ENCODE measurements around the gene SH3BP2.

SH3BP2 gene

DNA sequence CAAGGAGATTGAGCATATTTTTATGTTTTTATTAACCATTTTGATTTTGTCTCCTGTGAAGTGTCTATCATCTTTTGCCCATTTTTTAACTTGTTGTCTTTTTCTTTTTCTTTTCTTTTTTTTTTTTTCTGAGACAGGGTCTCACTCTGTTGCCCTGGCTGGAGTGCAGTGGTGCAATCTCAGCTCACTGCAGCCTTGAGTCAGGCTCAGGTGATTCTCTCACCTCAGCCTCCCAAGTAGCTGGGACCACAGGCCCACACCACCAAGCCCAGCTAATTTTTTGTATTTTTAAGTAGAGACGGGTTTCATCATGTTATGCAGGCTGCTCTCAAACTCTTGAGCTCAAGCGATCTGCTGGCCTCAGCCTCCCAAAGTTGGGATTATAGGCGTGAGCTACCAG is 46.2 kb downstream of the SH3BP2 start:
- Mint-ChIP-seq H3K4me1 (peaks cover 77% of the 10 kb centered on the region), H3K27me3 (no peaks in the 10 kb centered on the region), H3K4me3 (peak overlapping the region; percentile 82), H3K27ac (peak overlapping the region; percentile 88), H3K36me3 (peaks cover 4% of the 10 kb centered on the region), H3K9me3 (no peaks in the 10 kb centered on the region)

DNA sequence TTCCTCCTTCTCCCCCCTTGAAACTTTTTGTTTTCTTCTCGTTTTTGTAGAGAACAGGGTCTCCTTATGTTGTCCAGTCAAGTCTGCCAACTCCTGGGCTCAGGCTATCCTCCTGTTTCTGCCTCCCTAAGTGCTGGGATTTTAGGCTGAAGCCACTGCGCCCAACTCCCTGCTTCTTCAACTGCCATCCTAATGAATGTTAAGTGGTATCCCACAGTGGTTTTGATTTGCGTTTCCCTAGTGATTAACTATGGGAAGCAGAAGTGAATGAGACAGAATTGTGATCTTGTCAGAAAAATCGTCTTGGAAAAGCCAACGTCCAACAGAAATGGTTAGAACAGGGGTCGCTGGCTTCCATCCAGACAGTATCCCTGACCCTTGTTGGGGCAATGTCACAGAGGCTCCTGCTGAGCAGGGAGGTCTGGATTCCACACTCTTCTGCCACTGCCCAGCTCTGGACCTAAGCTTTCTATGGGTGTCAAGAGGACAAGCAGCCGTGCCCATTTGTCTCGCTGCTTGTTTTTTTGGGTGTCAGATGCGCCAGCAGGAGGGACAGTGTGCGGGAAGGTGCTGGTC is 49.9 kb downstream of the SH3BP2 start:
- Mint-ChIP-seq H3K27me3 (no peaks in the 10 kb centered on the region), H3K4me1 (peaks cover 75% of the 10 kb centered on the region), H3K36me3 (peaks cover 4% of the 10 kb centered on the region), H3K27ac (peak overlapping the region; percentile 85), H3K4me3 (peak overlapping the region; percentile 84), H3K9me3 (no peaks in the 10 kb centered on the region)

DNA sequence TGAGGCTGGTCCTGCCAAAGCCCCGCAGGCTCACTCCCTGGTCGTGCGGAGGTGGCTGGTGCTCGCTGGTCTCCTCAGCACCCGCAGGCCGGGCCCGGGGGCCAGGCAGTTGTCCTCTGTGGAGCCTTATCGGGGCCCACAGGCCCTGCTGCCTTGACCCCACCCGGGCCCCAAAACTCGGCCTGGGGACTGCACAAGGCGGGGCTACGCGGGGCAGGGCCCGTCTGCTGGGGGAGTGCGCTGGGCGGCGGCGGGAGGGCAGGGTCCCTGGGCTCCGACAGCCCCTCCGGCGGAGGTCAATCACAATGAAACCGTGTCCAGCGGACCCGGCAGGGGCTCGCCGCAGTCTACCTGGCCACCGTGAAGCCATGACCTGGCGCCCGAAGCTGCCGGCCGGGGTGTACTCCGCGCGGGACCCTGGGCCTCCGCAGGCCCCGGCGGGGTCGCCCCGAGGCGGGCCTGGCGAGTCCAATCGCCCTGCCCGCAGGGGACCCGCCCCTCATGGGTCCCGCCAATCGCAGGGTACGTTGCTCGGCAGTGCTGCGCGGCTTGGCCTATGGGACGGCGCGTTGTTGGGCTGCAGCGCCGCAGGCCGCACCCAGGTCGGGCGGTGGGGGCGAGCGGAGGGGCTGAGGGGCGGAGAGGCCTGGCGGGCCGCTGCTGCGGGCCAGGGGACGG is 50.5 kb downstream of the SH3BP2 start, which contains the start of gene ADD1:
TSS of gene ADD1 (plus strand) at position 582 of the 678 bp plus-strand sequence. CDS start 32,072 bp downstream, outside the sequence.
- H3K4me3 Mint-ChIP-seq: peak within 1 kb of the TSS; percentile 96
- no peaks in the 10 kb centered on the region for H3K9me3 Mint-ChIP-seq
- H3K27ac Mint-ChIP-seq: peak within 1 kb of the TSS; percentile 97
- no peaks in the 10 kb centered on the region for H3K27me3 Mint-ChIP-seq
- H3K4me1 Mint-ChIP-seq: peaks cover 75% of the 10 kb centered on the region
- H3K36me3 Mint-ChIP-seq: peaks cover 4% of the 10 kb centered on the region

DNA sequence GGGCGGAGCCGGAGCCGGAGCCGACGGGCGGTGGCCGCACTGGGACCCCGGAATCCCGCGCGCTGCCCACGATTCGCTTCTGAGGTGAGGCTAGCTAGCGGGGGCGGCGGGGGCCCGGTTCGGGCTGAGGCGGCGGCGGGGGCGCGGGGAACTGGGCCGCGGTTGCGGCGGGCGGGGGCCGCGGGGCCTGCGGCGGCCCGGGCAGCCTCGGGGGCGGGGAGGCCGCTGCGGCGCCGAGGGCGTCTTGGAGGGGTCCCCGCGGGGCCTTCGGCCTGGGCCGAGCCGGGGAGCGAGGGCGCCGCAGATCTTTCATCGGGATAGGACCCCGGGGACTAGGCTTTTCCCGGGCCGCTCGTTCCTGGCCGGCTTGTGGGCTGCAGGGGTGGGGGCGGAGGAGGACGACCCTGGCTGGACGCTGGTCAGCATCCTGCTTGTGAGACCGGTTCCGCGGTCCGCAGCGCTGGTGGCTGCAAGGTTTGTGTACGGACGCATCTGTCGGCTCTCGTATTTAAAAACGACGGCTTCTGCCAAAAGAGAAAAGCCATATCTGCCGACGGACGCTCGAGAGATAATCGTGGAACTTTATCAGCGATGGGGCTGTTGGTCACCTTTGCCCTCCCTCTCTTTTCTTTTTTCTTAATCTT is 51.2 kb downstream of the SH3BP2 start:
- Mint-ChIP-seq H3K27ac (peak overlapping the region; percentile 97), H3K27me3 (no peaks in the 10 kb centered on the region), H3K9me3 (no peaks in the 10 kb centered on the region), H3K36me3 (peaks cover 4% of the 10 kb centered on the region), H3K4me1 (peaks cover 75% of the 10 kb centered on the region), H3K4me3 (peak overlapping the region; percentile 96)

DNA sequence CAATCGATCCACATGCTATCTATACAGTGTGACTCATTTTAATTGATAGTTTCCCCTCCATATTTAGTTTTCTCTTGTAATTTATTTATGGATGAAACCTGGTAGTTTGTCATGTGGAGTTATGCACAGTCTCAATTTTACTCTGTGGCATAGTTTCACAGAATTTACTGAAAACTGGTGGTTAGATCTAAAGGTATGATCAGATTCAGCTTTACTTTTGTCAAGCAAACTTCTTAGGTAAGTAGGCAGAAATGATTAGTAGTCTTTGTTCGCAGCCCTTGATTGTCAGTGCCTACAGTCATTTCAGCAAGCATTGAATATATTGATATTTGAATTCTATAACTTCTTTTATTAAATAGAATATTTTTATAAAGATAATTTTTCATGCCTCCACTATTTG is 53.3 kb downstream of the SH3BP2 start:
- H3K36me3 Mint-ChIP-seq: no peaks in the 10 kb centered on the region
- H3K4me1 Mint-ChIP-seq: peaks cover 77% of the 10 kb centered on the region
- H3K27ac Mint-ChIP-seq: peak overlapping the region; percentile 97
- peak overlapping the region; percentile 96 for H3K4me3 Mint-ChIP-seq
- H3K27me3 Mint-ChIP-seq: no peaks in the 10 kb centered on the region
- no peaks in the 10 kb centered on the region for H3K9me3 Mint-ChIP-seq

DNA sequence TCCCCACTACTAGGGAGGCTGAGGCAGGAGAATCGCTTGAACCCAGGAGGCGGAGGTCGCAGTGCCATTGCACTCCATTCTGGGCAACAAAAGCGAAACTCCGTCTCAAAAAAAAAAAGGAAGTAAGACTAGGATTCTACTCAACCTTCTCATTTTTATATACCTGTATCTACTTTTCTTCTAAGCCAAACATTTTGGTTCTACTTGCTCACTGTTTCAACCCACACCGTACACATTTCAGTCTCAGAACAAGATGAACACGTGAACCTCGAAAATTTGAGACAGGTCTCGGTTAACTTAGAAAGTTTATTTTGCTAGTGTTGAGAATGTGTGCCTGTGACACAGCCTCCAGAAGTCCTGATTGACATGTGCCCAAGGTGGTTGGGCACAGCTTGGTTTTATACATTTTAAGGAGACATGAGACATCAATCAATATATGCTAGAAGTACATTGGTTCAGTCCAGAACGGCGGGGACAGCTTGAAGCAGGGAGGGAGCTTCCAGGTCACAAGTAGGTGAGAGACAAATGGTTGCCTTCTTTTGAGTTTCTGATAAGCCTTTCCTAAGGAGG is 54.5 kb downstream of the SH3BP2 start:
- H3K27ac Mint-ChIP-seq: peak overlapping the region; percentile 57

DNA sequence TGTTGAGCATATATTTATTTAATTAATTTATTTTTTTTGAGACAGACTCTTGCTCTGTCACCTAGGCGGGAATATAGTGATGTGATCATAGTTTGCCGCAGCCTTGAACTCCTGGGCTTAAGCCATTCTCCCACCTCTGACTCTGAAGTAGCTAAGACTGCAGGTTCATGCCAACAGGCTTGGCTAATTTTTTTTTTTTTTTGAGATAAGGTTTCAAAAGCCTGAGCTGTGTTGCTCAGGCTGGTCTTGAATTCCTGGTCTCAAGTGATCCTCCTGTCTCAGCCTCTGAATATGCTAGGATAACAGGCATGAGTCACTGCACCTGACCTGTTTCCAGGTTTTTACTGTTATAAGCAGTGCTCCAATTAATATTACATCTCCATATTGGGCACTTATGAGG is 55.6 kb downstream of the SH3BP2 start:
- Mint-ChIP-seq H3K4me1 (peaks cover 81% of the 10 kb centered on the region), H3K36me3 (no peaks in the 10 kb centered on the region), H3K27ac (peak overlapping the region; percentile 79), H3K9me3 (no peaks in the 10 kb centered on the region), H3K27me3 (no peaks in the 10 kb centered on the region), H3K4me3 (no peak overlapping the region)

More for the DNA sequence above, 54.5 kb downstream of the SH3BP2 start:
- Mint-ChIP-seq H3K27me3 (no peaks in the 10 kb centered on the region), H3K36me3 (no peaks in the 10 kb centered on the region), H3K4me3 (peak overlapping the region; percentile 11), H3K4me1 (peaks cover 82% of the 10 kb centered on the region), H3K9me3 (no peaks in the 10 kb centered on the region)

DNA sequence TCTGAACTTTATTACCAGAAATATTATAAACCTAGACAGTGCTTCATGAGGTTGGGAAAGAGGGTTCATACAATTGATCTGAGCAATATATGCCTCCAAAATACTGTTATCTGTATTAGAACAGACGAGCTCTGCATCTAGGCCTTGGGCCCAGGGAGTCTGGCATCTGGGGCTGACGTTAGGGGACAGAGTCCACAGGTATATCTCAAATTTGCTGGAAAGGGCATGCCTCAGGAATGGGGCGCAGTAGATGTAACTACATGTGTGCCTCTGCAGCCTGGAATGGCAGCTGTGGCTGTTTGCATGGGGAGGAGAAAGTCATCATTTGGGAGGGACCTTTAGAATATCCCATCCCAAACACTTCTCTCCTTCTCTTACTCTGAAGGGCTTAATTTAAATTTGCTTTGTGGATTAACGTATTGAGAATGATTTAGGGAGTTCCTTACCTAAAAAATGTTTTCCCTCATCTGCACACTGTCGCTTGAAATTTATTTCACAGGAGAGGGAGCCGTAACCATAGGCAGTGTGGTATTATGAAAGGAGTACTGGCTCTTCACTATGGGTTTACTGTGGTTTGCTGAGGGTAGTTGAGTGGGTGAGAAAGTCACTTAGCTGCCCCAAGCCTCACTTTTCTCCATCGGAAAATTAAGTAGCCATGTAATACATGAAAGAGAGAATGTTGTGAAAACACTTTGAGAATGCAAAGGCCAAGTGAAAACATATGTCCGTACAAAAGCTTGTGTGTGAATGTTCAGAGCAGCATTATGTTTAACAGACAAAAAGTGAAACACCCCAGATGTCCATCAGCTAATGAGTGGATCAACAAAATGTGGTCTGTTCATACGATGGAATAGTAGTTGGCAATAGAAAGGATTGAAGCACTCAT is 56.6 kb downstream of the SH3BP2 start:
- Mint-ChIP-seq H3K36me3 (peaks cover 1% of the 10 kb centered on the region), H3K27ac (peak overlapping the region; percentile 65), H3K27me3 (no peaks in the 10 kb centered on the region), H3K4me3 (no peak overlapping the region), H3K4me1 (peaks cover 86% of the 10 kb centered on the region), H3K9me3 (no peaks in the 10 kb centered on the region)

DNA sequence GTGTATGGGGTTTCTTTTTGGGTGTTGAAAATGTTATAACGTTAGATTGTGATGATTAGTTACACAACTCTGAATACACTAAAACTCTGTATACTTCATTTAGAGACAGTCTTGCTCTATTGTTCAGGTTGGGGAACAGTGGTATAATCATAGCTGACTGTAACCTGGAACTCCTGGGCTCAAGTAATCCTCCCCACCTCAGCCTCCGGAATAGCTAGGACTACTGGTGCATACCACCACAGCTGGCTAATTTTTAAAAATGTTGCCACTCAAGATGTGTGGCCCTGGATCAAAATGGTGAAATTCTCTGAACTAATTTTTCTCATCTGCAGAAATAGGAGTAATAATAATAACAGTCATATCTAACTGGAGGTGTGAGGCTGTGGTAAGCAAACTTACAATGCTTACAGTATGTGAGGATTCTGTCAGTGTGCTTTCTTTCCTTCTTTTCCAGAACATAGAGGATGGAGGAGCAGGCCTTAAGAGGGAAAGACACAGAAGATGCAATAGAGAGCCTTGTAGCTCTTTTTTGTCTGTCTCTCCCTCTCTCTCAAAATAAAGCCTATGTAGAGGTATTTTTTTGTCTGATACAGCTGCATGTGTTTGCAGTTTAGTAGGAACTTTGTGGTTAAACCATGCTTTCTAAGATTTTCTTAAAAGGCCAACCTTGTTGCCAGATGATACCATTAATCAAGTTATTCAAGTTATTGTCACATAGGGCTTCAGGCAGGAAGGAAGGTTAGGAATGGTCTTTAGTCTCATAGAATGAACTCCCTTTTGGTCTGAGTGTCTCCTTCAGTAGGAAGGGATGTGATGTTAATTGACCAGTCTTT is 58.3 kb downstream of the SH3BP2 start:
- peaks cover 1% of the 10 kb centered on the region for H3K36me3 Mint-ChIP-seq

DNA sequence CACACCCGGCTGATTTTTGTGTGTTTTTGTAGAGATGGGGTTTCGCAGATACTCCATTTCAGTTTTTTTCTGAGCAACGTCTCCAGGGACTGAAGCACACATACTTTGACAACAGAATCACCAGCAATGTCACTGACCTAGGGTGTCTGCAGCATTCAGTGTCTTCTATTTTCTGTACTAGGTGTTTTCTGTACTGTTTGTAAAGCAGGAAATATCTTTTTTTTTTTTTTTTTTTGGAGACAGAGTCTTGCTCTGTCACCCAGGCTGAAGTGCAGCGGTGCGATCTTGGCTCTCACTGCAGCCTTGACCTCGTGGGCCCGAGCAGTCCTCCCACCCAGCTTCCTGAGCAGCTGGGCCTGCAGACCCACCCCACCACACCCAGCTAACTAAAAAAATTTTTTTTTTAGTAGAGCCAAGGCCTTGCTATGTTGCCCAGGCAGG is 59.6 kb downstream of the SH3BP2 start:
- no peaks in the 10 kb centered on the region for H3K9me3 Mint-ChIP-seq
- H3K27me3 Mint-ChIP-seq: no peaks in the 10 kb centered on the region

More for the DNA sequence above, 58.3 kb downstream of the SH3BP2 start:
- Mint-ChIP-seq H3K9me3 (no peaks in the 10 kb centered on the region), H3K4me1 (peaks cover 86% of the 10 kb centered on the region), H3K4me3 (peak overlapping the region; percentile 44), H3K27me3 (no peaks in the 10 kb centered on the region), H3K27ac (peak overlapping the region; percentile 88)

DNA sequence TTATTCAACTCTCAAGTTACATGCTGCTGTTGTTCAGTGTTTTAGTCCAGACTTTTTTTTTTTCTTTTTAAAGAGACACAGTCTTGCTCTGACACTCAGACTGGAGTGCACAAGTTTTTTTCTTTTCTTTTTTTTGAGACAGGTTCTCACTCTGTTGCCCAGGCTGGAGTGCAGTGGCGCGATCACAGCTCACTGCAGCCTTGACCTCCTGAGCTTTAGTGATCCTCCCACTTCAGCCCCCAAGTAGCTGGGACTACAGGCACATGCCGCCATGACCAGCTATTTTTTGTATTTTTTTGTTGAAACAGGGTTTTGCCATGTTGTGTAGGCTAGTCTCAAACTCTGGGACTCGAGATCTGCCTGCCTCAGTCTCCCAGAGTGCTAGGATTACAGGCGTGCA is 62.7 kb downstream of the SH3BP2 start:
- H3K4me3 Mint-ChIP-seq: no peak overlapping the region
- no peaks in the 10 kb centered on the region for H3K27me3 Mint-ChIP-seq
- peak overlapping the region; percentile 80 for H3K27ac Mint-ChIP-seq
- H3K36me3 Mint-ChIP-seq: peaks cover 1% of the 10 kb centered on the region
- no peaks in the 10 kb centered on the region for H3K9me3 Mint-ChIP-seq
- peaks cover 85% of the 10 kb centered on the region for H3K4me1 Mint-ChIP-seq

More for the DNA sequence above, 59.6 kb downstream of the SH3BP2 start:
- Mint-ChIP-seq H3K4me1 (peaks cover 81% of the 10 kb centered on the region), H3K27ac (peak overlapping the region; percentile 86), H3K36me3 (peaks cover 1% of the 10 kb centered on the region), H3K4me3 (peak overlapping the region; percentile 44)

DNA sequence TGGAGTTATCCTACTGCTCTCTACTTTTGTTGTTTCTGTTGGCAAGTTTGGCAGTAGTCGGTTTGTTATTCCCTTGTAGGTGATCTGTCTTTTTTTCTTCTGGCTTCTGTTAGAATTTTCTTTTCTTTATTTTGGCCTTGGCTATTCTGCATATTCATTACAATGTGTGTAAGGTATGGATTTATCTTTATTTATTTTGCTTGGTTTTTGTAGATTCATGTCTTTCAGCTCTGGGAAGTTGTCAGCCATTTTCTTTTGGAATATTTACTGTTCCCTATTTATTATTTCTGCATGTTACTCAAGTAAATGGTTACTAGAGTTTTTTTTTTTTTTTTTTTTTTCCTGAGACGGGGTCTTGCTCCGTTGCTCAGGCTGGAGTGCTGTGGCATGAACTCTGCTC is 63.4 kb downstream of the SH3BP2 start:
- H3K9me3 Mint-ChIP-seq: no peaks in the 10 kb centered on the region
- H3K36me3 Mint-ChIP-seq: peaks cover 1% of the 10 kb centered on the region
- H3K27me3 Mint-ChIP-seq: no peaks in the 10 kb centered on the region
- H3K4me1 Mint-ChIP-seq: peaks cover 85% of the 10 kb centered on the region
- H3K4me3 Mint-ChIP-seq: peak overlapping the region; percentile 5
- H3K27ac Mint-ChIP-seq: peak overlapping the region; percentile 87

DNA sequence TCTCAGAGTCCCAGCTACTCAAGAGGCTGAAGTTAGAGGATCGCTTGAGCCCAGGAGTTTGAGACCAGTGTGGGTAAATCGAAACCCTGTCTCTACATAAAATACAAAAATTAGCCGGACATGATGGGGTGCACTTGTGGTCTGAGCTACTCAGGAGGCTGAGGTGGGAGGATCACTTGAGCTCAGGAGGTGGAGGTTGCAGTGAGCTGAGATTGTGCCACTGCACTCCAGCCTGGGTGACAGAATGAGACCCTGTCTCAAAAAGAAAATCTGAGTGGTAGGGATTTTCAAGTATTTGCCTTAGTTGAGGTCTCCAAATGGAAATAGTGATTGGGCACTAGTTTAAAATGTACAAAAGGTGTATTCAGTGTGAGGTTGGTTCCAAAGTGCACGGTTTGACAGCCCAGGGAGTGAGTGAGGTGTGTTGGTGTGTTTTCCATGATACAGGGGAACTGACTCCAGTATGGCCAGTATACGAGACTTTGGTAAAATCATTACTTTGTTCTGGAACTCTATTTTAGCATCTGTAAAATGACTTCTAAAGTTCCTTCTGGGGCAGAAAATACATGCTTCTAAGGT is 64.6 kb downstream of the SH3BP2 start:
- no peaks in the 10 kb centered on the region for H3K9me3 Mint-ChIP-seq
- H3K4me3 Mint-ChIP-seq: no peak overlapping the region
- H3K27me3 Mint-ChIP-seq: no peaks in the 10 kb centered on the region
- peaks cover 1% of the 10 kb centered on the region for H3K36me3 Mint-ChIP-seq
- peaks cover 85% of the 10 kb centered on the region for H3K4me1 Mint-ChIP-seq
- H3K27ac Mint-ChIP-seq: no peak overlapping the region

All from activated naive CD4-positive, alpha-beta T cell treated with anti-CD3 and anti-CD28 coated beads, Interleukin-2, amount 50 U/mL, for 24 hours (primary cell).